Thoracic aorta (tissue), 2 donors: Measurements from ENCODE around the gene HNRNPA0. TPM values are rescaled to one million over a fixed set of nuclear protein-coding genes. Genes with fewer than 3 reads are reported as not detected.

Experiments
- ATAC-seq: fragments of 150-250 bp; one replicate; pipeline ENCODE4 v1.8.0; 2017; ENCODE audit warnings: low read depth; ENCODE audit not compliant: insufficient number of reproducible peaks, low FRiP score
- DNase-seq: peaks from one replicate; pipeline ENCODE4 v3.0.0-alpha.2; 2020; ENCODE audit warnings: low spot score
- H3K27ac ChIP-seq, 2 donors: fragments of 200-600 bp; sonication (generic); 1 replicate in 1 of 2; 2 replicates in 1 of 2; pipeline ENCODE4 v1.5.1; 2016; ENCODE audit warnings: mild to moderate bottlenecking in 2 of 2, moderate library complexity in 2 of 2
- H3K27me3 ChIP-seq: fragments of 200-600 bp; sonication (generic); replicated peaks from 2 replicates; pipeline ENCODE4 v1.6.0; 2016; ENCODE audit warnings: mild to moderate bottlenecking; ENCODE audit not compliant: insufficient read depth
- H3K36me3 ChIP-seq: fragments of 200-600 bp; sonication (generic); one replicate; pipeline ENCODE4 v1.5.1; 2016
- H3K4me1 ChIP-seq, 2 donors: fragments of 200-600 bp; sonication (generic); 1 replicate in 1 of 2; 2 replicates in 1 of 2; pipeline versions ENCODE4 v1.5.1 to v1.6.0; 2016; ENCODE audit warnings: low read depth in 2 of 2, mild to moderate bottlenecking in 1 of 2; ENCODE audit not compliant: control insufficient read depth in 1 of 2
- H3K4me3 ChIP-seq: fragments of 200-600 bp; sonication (generic); 2 replicates; pipeline ENCODE4 v1.5.1; 2016; ENCODE audit warnings: mild to moderate bottlenecking
- H3K9me3 ChIP-seq: fragments of 200-600 bp; sonication (generic); 2 replicates; pipeline ENCODE4 v1.5.1; 2016
- CTCF ChIP-seq: fragments of 200-600 bp; sonication (generic); IDR thresholded peaks from one replicate; pipeline ENCODE4 v1.5.1; 2019; ENCODE audit warnings: antibody characterized with exemption
- total RNA-seq, 2 donors: library from RNA; depleted of rRNA; stranded (reverse); fragments of >200 nt; gene quantifications; one replicate each; pipeline versions ENCODE4 v1.1.0 to v1.2.3, GENCODE V29; 2016

Gene HNRNPA0
- total RNA-seq, 2 donors from 2014 or later, result 9.3 to 14.9 TPM

DNA sequence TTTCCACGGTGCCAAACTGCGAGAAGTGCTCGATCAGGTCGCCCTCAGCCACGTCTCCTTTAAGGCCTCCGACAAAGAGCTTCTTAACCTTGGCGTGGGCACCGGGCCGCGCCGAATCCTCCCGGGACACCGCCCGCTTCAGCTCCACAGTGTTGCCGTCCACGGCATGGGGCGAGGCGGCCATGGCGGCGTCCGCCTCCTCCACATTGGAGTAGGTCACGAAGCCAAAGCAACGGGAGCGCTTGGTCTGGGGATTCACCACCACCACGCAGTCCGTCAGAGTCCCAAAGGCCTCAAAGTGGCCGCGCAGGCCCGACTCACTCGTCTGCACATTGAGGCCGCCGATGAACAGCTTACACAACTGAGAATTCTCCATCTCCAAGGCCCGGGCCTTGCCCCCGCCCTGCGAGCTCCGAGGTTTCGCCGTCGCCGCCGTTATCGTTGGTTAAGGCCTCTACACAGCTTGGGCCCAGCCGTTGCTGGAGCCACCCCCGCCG, 424 bp downstream of the HNRNPA0 start:
- Histone ChIP-seq H3K36me3 (no peaks in the 10 kb centered on the region), H3K27ac (peak overlapping the region; percentile 98 to 99), H3K4me3 (peak overlapping the region; percentile 87), H3K4me1 (peaks cover 21 to 34% of the 10 kb centered on the region in 2 donors), H3K27me3 (no peaks in the 10 kb centered on the region), H3K9me3 (no peaks in the 10 kb centered on the region)
- peak; percentile 18 for ATAC-seq
- DNase-seq, result no peak
- no peak for TF ChIP-seq CTCF

DNA sequence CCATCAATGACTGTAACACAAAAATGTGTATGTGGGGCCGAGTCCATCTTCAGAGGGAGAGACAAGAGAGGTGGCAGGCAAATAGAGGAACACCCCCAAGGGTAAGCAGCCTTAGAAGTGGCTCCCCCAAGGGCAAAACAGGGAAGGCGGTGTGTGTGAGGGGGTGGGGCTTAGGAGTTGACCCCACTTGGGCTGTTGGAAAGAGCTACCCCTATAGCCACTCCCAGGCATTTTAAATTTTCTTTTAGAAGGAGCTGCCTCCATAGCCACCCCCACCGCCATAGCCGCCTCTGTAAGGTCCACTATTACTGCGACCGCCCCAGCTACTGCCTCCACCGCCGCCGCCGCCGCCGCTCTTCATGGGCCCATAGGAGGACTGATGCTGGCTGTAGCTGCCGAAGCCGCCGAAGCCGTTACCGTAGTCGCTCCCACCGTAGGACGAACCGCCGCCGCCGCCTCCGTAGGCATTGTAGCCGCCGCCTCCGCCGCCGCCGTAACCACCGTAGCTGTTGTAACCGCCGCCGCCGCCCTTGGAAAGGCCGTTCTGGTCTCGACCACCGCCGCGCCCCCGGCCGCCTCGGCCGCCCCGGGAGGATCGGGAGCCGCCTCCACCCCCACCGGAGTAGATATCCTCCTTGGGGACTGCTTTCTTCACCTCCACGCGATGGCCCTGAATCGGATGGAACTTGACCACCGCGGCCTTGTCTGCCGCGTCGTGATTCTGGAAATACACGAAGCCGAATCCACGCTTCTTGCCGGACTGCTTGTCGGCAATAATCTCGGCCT, 1.1 kb downstream of the HNRNPA0 start:
- no peak for TF ChIP-seq CTCF
- H3K36me3 ChIP-seq, result no peaks in the 10 kb centered on the region
- DNase-seq (no peak), ATAC-seq (no peak)
- no peaks in the 10 kb centered on the region for H3K27me3 ChIP-seq
- peak overlapping the region; percentile 87 for H3K4me3 ChIP-seq
- no peaks in the 10 kb centered on the region for H3K9me3 ChIP-seq
- peaks cover 21 to 39% of the 10 kb centered on the region in 2 donors for H3K4me1 ChIP-seq
- H3K27ac ChIP-seq, result peak overlapping the region; percentile 98 to 99

GRCh38 chr5:137751869-137752491, 2.2 kb downstream of the HNRNPA0 start:
- H3K4me1 ChIP-seq, result peaks cover 21 to 39% of the 10 kb centered on the region in 2 donors
- ATAC-seq (no peak), DNase-seq (no peak)
- H3K36me3 ChIP-seq, result no peaks in the 10 kb centered on the region
- H3K27ac ChIP-seq, result peak overlapping the region; percentile 98 to 99
- peak overlapping the region; percentile 87 for H3K4me3 ChIP-seq
- no peaks in the 10 kb centered on the region for H3K27me3 ChIP-seq
- no peaks in the 10 kb centered on the region for H3K9me3 ChIP-seq
- peak; percentile 68 for TF ChIP-seq CTCF

DNA sequence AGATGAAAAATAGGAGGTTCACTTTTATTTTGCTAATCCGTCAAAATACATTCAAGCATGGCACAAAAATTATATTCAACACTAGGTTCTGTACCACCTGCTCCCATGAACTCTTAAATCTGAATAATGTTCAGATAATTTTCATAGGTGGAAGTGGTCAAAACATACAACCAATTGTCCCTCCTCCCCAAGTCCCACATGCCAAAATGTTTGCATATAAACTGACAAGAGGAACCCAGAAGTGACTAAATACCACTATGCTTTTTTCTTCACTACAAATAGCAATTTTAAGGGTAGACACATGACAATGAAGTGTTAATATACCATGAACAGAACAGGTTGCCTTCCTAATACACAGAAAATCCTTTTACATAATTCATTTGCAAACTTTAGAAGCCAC, 3.7 kb downstream of the HNRNPA0 start:
- TF ChIP-seq CTCF, result no peak
- Histone ChIP-seq H3K4me1 (peaks cover 21 to 37% of the 10 kb centered on the region in 2 donors), H3K9me3 (no peaks in the 10 kb centered on the region), H3K27me3 (no peaks in the 10 kb centered on the region), H3K36me3 (no peaks in the 10 kb centered on the region), H3K27ac (no peak overlapping the region), H3K4me3 (no peak overlapping the region)
- DNase-seq, result no peak
- ATAC-seq, result no peak

DNA sequence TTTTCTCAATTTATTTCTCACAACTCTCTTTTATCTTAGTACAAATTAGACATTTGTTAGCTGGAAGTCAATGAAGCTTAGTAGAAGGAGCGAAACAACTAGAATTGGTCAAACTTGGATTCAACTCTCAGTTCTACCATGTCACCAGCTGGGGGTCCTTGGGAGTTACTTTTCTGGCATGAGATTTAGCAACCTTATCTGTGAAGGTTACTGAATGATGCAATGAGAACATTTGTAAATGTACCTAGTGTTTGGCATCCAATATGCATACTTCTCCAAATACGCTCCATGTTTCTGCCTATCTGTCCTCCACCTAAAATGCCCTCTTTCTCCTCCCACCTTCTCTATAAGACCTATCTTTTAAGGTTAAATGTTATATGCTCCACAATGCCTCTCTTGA, 6.3 kb downstream of the HNRNPA0 start:
- Histone ChIP-seq H3K27ac (no peak overlapping the region), H3K9me3 (no peaks in the 10 kb centered on the region), H3K27me3 (no peaks in the 10 kb centered on the region), H3K4me3 (no peak overlapping the region), H3K4me1 (peaks cover 17 to 33% of the 10 kb centered on the region in 2 donors), H3K36me3 (no peaks in the 10 kb centered on the region)
- no peak for TF ChIP-seq CTCF
- DNase-seq (no peak), ATAC-seq (no peak)
